Hippocampal formation (tissue), 2 donors: Measurements from ENCODE around the gene RIMBP3C.
"Not testable (repeated sequence)": the region's sequence is repeated elsewhere in the genome, so short reads cannot be mapped to it uniquely, and the experiment has no call there.

Source experiments
- DNase-seq, 2 donors: peaks; one replicate each; lab custom pipeline; 2025; lab: John Stamatoyannopoulos, UW

RIMBP3C gene

GRCh38 chr22:21573750-21574494 is 22.7 kb upstream of the RIMBP3C start:
- DNase-seq = no peak

- no peak for DNase-seq
Measured at GRCh38 chr22:21573293-21573734, 22.1 kb upstream of the RIMBP3C start.

GRCh38 chr22:21571679-21572078 is 20.4 kb upstream of the RIMBP3C start:
- no peak for DNase-seq

- DNase-seq = no peak
Measured at GRCh38 chr22:21570398-21570797, 19.1 kb upstream of the RIMBP3C start.

- no peak for DNase-seq
Measured at GRCh38 chr22:21569459-21570170, 18.4 kb upstream of the RIMBP3C start.

GRCh38 chr22:21569076-21569427 is 17.8 kb upstream of the RIMBP3C start:
- not testable (repeated sequence) for DNase-seq

- no peak for DNase-seq
Measured at GRCh38 chr22:21568347-21569075, 17.2 kb upstream of the RIMBP3C start.

- DNase-seq = peak; percentile 51 to 75
Measured at GRCh38 chr22:21567456-21568346, 16.4 kb upstream of the RIMBP3C start, which contains the start of gene UBE2L3. TSS of gene UBE2L3 (plus strand) at chr22:21567714. CDS start at chr22:21567745, 31 bp downstream.

- no peak for DNase-seq
Measured at GRCh38 chr22:21564411-21564810, 13.2 kb upstream of the RIMBP3C start.

GRCh38 chr22:21563912-21564311 is 12.7 kb upstream of the RIMBP3C start:
- DNase-seq = no peak

GRCh38 chr22:21560657-21561056 is 9.4 kb upstream of the RIMBP3C start:
- DNase-seq = not testable (repeated sequence)

- not testable (repeated sequence) for DNase-seq
Measured at GRCh38 chr22:21559345-21560125, 8.3 kb upstream of the RIMBP3C start.

GRCh38 chr22:21550678-21551047 is 598 bp downstream of the RIMBP3C start:
- DNase-seq = not testable (repeated sequence)

- not testable (repeated sequence) for DNase-seq
Measured at GRCh38 chr22:21550008-21550677, 1.1 kb downstream of the RIMBP3C start.

GRCh38 chr22:21549558-21549957 is 1.7 kb downstream of the RIMBP3C start:
- DNase-seq = not testable (repeated sequence)

GRCh38 chr22:21544432-21545322 is 6.6 kb downstream of the RIMBP3C start:
- not testable (repeated sequence) for DNase-seq

GRCh38 chr22:21539862-21540261 is 11.4 kb downstream of the RIMBP3C start:
- not testable (repeated sequence) for DNase-seq

- not testable (repeated sequence) for DNase-seq
Measured at GRCh38 chr22:21532863-21533648, 18.2 kb downstream of the RIMBP3C start.
